Heart right ventricle (tissue), 16 donors: ENCODE measurements around the gene KNDC1. TPM values are rescaled to one million over a fixed set of nuclear protein-coding genes. Genes with fewer than 3 reads are reported as not detected.
"Not testable (repeated sequence)": the region's sequence is repeated elsewhere in the genome, so short reads cannot be mapped to it uniquely, and the experiment has no call there.

ENCODE experiments used
- ATAC-seq, 8 donors: fragments of 200-7000 bp; cut with Tn5 transposase; one replicate each; pipeline ENCODE4 v1.9.1; 2020; ENCODE audit warnings: mild to moderate bottlenecking in 8 of 8, moderate library complexity in 8 of 8, moderate number of reproducible peaks in 1 of 8
- DNase-seq, 2 donors: peaks; one replicate each; pipeline ENCODE4 v3.0.0-alpha.2; 2020
- H3K27ac ChIP-seq, 10 donors: fragments of 200-600 bp; sonication (generic) in 2 of 10; one replicate each; pipeline versions ENCODE4 v1.5.0 to v1.8.0; 2020 to 2022; ENCODE audit warnings: mild to moderate bottlenecking in 3 of 10
- H3K27me3 ChIP-seq, 7 donors: fragments of 200-600 bp; one replicate each; pipeline ENCODE4 v1.8.0; 2021 to 2022; ENCODE audit warnings: mild to moderate bottlenecking in 2 of 7
- H3K36me3 ChIP-seq, 9 donors: fragments of 200-600 bp; sonication (generic) in 1 of 9; one replicate each; pipeline versions ENCODE4 v1.5.0 to v1.8.0; 2020 to 2022; ENCODE audit warnings: mild to moderate bottlenecking in 2 of 9
- H3K4me1 ChIP-seq, 9 donors: fragments of 200-600 bp; sonication (generic) in 1 of 9; one replicate each; pipeline versions ENCODE4 v1.5.0 to v1.8.0; 2020 to 2022; ENCODE audit warnings: mild to moderate bottlenecking in 4 of 9
- H3K4me3 ChIP-seq, 10 donors: fragments of 200-600 bp; sonication (generic) in 2 of 10; one replicate each; pipeline versions ENCODE4 v1.5.0 to v1.8.0; 2020 to 2022; ENCODE audit warnings: mild to moderate bottlenecking in 7 of 10, moderate library complexity in 2 of 10
- H3K9me3 ChIP-seq, 11 donors: fragments of 200-600 bp in 10 of 11; sonication (generic) in 2 of 11; one replicate each; pipeline versions ENCODE4 v1.5.0 to v1.8.0; 2013 to 2022; ENCODE audit warnings: mild to moderate bottlenecking in 2 of 11, control low read depth in 1 of 11, moderate library complexity in 1 of 11
- WGBS, 2 donors: extraction: QIAGEN DNeasy Blood & Tissue Kit; methylation state at CpG; one replicate each; pipeline ENCODE4 v1.1.7; 2013; ENCODE audit warnings: inconsistent platforms in 1 of 2; 5-methylcytosine and 5-hydroxymethylcytosine counted together
- intact Hi-C, 10 donors: fragments of 100-400 bp; cut with DNase I; formaldehyde crosslinking; loops; one replicate each; pipeline versions ENCODE4 v1.11.1 to v1.14.2; 2022
- polyA plus RNA-seq, 2 donors: library from polyadenylated mRNA; stranded (reverse); fragments of 200-250 nt; gene quantifications; one replicate each; pipeline ENCODE4 v1.2.3, GENCODE V29; 2013
- total RNA-seq, 10 donors: library from RNA; stranded (reverse); fragmentation: NEBNext Ultra II Directional in 3 of 10; extraction: Animal tissue kit (Norgen Biotek cat#: 25700) in 3 of 10; gene quantifications; one replicate each; pipeline versions ENCODE4 v1.2.1 to v1.2.4, GENCODE V29; 2021 to 2023
- TF ChIP-seq, protein P1 (sequence below), 9 donors: fragments of 200-600 bp; sonication (generic) in 2 of 9; IDR thresholded peaks; one replicate each; pipeline versions ENCODE4 v1.5.0 to v1.8.0; 2021 to 2022; ENCODE audit warnings: antibody characterized with exemption in 9 of 9, mild to moderate bottlenecking in 5 of 9, moderate library complexity in 1 of 9
- donor health status: Arrhythmogenic right ventricular cardiomyopathy.
- donor health status: ischemic (EF 13 %, LVEDD 7.1; RV severe dilation, severe dysfunction).
- donor health status: healthy with polysubstance abuse.
- donor health status: DM: no; HTN: yes; CAD: no.
- donor health status: DM: no; HTN: no; CAD: no.
- donor health status: ischemic (EF 25% LVEDD 6.9; RV normal size, moderate dysfunction).
- donor health status: ischemic (EF 25% LVEDD 5.7; RV mildly dilated, moderate dysfunction).
- donor health status: healthy.
- donor health status: DM: yes; HTN: yes; CAD: no.
- donor health status: Ischemic cardiomyopathy.
- donor health status: ischemic (EF 35%, LVEDD 5.7; RV mildly dilated, moderate dysfunction).
- donor health status: nonischemic (EF 11% LVEDD 7.7; RV severe dilation, severe dysfunction).
- donor health status: DM: yes; HTN: yes; CAD: no.
- donor health status: PGD.
- donor health status: ischemic (EF 29% LVEDD 5.4; RV normal size, mild dysfunction).
- donor health status: nonischemic (EF 23%, LVEDD 6.1; RV moderate dilation, normal function).

The KNDC1 gene
- total and polyA plus RNA-seq, 12 donors = 0.04 to 0.88 (median 0.14) TPM; not detected in 3

GRCh38 chr10:133150226-133150625, 9.8 kb upstream of the KNDC1 start:
- Histone ChIP-seq H3K27ac (no peak overlapping the region), H3K4me3 (no peak overlapping the region), H3K4me1 (no peaks in the 10 kb centered on the region), H3K36me3 (no peaks in the 10 kb centered on the region), H3K9me3 (peaks cover 0 to 27% (median 0%) of the 10 kb centered on the region in 11 donors), H3K27me3 (peaks cover 0 to 66% (median 61%) of the 10 kb centered on the region in 7 donors)
- DNase-seq (no peak), ATAC-seq (no peak)
- TF ChIP-seq, protein P1, sequence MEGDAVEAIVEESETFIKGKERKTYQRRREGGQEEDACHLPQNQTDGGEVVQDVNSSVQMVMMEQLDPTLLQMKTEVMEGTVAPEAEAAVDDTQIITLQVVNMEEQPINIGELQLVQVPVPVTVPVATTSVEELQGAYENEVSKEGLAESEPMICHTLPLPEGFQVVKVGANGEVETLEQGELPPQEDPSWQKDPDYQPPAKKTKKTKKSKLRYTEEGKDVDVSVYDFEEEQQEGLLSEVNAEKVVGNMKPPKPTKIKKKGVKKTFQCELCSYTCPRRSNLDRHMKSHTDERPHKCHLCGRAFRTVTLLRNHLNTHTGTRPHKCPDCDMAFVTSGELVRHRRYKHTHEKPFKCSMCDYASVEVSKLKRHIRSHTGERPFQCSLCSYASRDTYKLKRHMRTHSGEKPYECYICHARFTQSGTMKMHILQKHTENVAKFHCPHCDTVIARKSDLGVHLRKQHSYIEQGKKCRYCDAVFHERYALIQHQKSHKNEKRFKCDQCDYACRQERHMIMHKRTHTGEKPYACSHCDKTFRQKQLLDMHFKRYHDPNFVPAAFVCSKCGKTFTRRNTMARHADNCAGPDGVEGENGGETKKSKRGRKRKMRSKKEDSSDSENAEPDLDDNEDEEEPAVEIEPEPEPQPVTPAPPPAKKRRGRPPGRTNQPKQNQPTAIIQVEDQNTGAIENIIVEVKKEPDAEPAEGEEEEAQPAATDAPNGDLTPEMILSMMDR (IDR thresholded peaks at IDR 0.05) = no peak
- 94 to 95% methylated on average over 8 of the region's 8 CpGs for WGBS, 2 donors
- intact Hi-C loops = no loop called here

- intact Hi-C loops = no loop called here
- 89 to 90% methylated on average over 12 of the region's 12 CpGs for WGBS, 2 donors
- DNase-seq (no peak), ATAC-seq (no peak)
- peaks cover 0 to 27% (median 0%) of the 10 kb centered on the region in 11 donors for H3K9me3 ChIP-seq
- H3K27me3 ChIP-seq = peaks cover 0 to 61% (median 56%) of the 10 kb centered on the region in 7 donors
- H3K36me3 ChIP-seq = no peaks in the 10 kb centered on the region
- no peak overlapping the region for H3K4me3 ChIP-seq
- no peak overlapping the region for H3K27ac ChIP-seq
- TF ChIP-seq, protein P1 (IDR thresholded peaks at IDR 0.05) = no peak
- no peaks in the 10 kb centered on the region for H3K4me1 ChIP-seq
Observed at GRCh38 chr10:133150656-133151055, 9.4 kb upstream of the KNDC1 start.

GRCh38 chr10:133151071-133151470, 8.9 kb upstream of the KNDC1 start:
- peaks cover 0 to 57% (median 53%) of the 10 kb centered on the region in 7 donors for H3K27me3 ChIP-seq
- H3K4me3 ChIP-seq = not testable (repeated sequence)

DNA sequence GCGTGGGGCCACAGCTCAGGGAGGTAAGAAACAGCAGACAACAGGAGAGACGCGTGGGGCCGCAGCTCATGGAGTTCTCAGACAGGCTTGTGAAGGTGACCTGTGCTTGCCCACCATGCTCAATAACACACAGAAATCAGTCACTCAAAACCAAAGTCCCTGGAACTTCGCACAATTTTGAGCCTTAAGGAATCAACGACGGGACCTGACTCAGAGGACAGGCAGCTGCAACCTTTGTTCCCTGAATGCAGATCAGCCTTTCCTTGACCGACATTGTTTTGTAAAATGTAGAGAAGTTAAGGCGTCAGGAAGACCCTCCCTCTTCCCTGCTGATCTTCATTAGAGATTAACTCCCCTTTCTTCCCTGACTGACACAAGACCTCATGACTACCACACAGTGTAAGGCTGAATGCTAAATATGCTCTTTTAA, 8.5 kb upstream of the KNDC1 start:
- H3K4me1 ChIP-seq = no peaks in the 10 kb centered on the region
- H3K4me3 ChIP-seq = no peak overlapping the region
- TF ChIP-seq, protein P1 (IDR thresholded peaks at IDR 0.05) = no peak
- DNase-seq = no peak
- no peak for ATAC-seq
- 19 to 23% methylated on average over 9 of the region's 9 CpGs for WGBS, 2 donors
- H3K9me3 ChIP-seq = peaks cover 0 to 27% (median 0%) of the 10 kb centered on the region in 11 donors
- no peak overlapping the region for H3K27ac ChIP-seq
- no peaks in the 10 kb centered on the region for H3K36me3 ChIP-seq
- intact Hi-C loops = no loop called here
- H3K27me3 ChIP-seq = peaks cover 0 to 52% (median 49%) of the 10 kb centered on the region in 7 donors

More at GRCh38 chr10:133151071-133151470, 8.9 kb upstream of the KNDC1 start:
- H3K9me3 ChIP-seq = peaks cover 0 to 27% (median 0%) of the 10 kb centered on the region in 11 donors
- H3K27ac ChIP-seq, intact Hi-C loops, H3K4me1 ChIP-seq, DNase-seq, ATAC-seq, H3K36me3 ChIP-seq: not testable (repeated sequence)
- 84 to 88% methylated on average over 3 of the region's 3 CpGs for WGBS, 2 donors

GRCh38 chr10:133154411-133154810, 5.6 kb upstream of the KNDC1 start:
- no peak for DNase-seq
- 72 to 82% methylated on average over 4 of the region's 4 CpGs for WGBS, 2 donors
- Histone ChIP-seq H3K36me3 (no peaks in the 10 kb centered on the region), H3K27ac (no peak overlapping the region), H3K27me3 (peaks cover 0 to 43% (median 38%) of the 10 kb centered on the region in 7 donors), H3K4me1 (no peaks in the 10 kb centered on the region), H3K9me3 (peaks cover 0 to 4% (median 0%) of the 10 kb centered on the region in 11 donors), H3K4me3 (no peak overlapping the region)
- no peak for ATAC-seq
- intact Hi-C loops = no loop called here
- TF ChIP-seq, protein P1 (IDR thresholded peaks at IDR 0.05) = no peak
